HEK293 (cell line): ENCODE data around the gene PALMD.

Source experiments
- CTCF ChIA-PET: fragments of 350-600 bp; formaldehyde crosslinking; extraction: SDS; loops from one replicate; lab custom pipeline; 2021; ENCODE audit warnings: antibody characterized with exemption; lab: Yijun Ruan, JAX
- POLR2A ChIA-PET: fragments of 300-600 bp; formaldehyde crosslinking; extraction: SDS; loops from one replicate; lab custom pipeline; 2020; ENCODE audit warnings: antibody characterized with exemption, inconsistent platforms; lab: Yijun Ruan, JAX
- H3K27ac ChIP-seq: fragments of 200-500 bp; sonication (Bioruptor generic); 2 replicates; pipeline ENCODE4 v1.5.1; 2014; ENCODE audit warnings: low read depth, low read length, control low read depth, inconsistent platforms; ENCODE audit errors: extremely low read depth
- H3K36me3 ChIP-seq, 2 experiments: fragments of 200-500 bp in 1 of 2; sonication (Bioruptor generic) in 1 of 2; 1 replicate in 1 of 2; 2 replicates in 1 of 2; pipeline ENCODE4 v1.5.1; 2014 to 2017; ENCODE audit warnings: inconsistent platforms in 2 of 2, low read length in 2 of 2; ENCODE audit not compliant: control insufficient read depth in 2 of 2, insufficient read depth in 1 of 2
- H3K4me1 ChIP-seq: fragments of 200-500 bp; sonication (Bioruptor generic); 2 replicates; pipeline ENCODE4 v1.5.1; 2014; ENCODE audit warnings: mild to moderate bottlenecking, low read length, inconsistent platforms; ENCODE audit not compliant: control insufficient read depth, insufficient read depth
- H3K4me3 ChIP-seq: 2 replicates; pipeline ENCODE4 v1.5.1; 2011; ENCODE audit warnings: low read depth, mild to moderate bottlenecking, control low read depth, low read length, moderate library complexity
- H3K9me3 ChIP-seq: fragments of 200-500 bp; sonication (Bioruptor generic); 2 replicates; pipeline ENCODE4 v1.5.1; 2014; ENCODE audit warnings: low read depth, low read length, inconsistent platforms; ENCODE audit not compliant: control insufficient read depth, insufficient read depth
- GLIS2 ChIP-seq: fragments of 450-650 bp; formaldehyde crosslinking; IDR thresholded peaks from 2 replicates; pipeline ENCODE4 v1.5.1; 2016; ENCODE audit warnings: missing biosample characterization, missing genetic modification characterization
- MYNN ChIP-seq: fragments of 450-650 bp; formaldehyde crosslinking; IDR thresholded peaks from 2 replicates; pipeline ENCODE4 v1.5.1; 2016; ENCODE audit warnings: missing biosample characterization, missing genetic modification characterization, borderline replicate concordance
- OVOL3 ChIP-seq: fragments of 450-650 bp; formaldehyde crosslinking; IDR thresholded peaks from 2 replicates; pipeline ENCODE4 v1.5.1; 2016; ENCODE audit warnings: missing biosample characterization, missing genetic modification characterization
- PRDM1 ChIP-seq: fragments of 450-650 bp; formaldehyde crosslinking; IDR thresholded peaks from 2 replicates; pipeline ENCODE4; 2016; ENCODE audit warnings: missing biosample characterization, missing genetic modification characterization
- ZBTB48 ChIP-seq: fragments of 450-650 bp; formaldehyde crosslinking; IDR thresholded peaks from 2 replicates; pipeline ENCODE4 v1.5.1; 2016; ENCODE audit warnings: missing biosample characterization, missing genetic modification characterization
- ZNF302 ChIP-seq: fragments of 450-650 bp; formaldehyde crosslinking; IDR thresholded peaks from 2 replicates; pipeline ENCODE4 v1.5.1; 2016; ENCODE audit warnings: missing biosample characterization, missing genetic modification characterization, low read depth
- ZNF600 ChIP-seq: fragments of 450-650 bp; formaldehyde crosslinking; IDR thresholded peaks from 2 replicates; pipeline ENCODE4 v1.5.1; 2016; ENCODE audit warnings: missing biosample characterization, missing genetic modification characterization
- TF ChIP-seq, protein P1 (sequence below): fragments of 450-650 bp; formaldehyde crosslinking; IDR thresholded peaks from 2 replicates; pipeline ENCODE4 v1.5.1; 2016; ENCODE audit warnings: missing biosample characterization, missing genetic modification characterization, borderline replicate concordance
- TF ChIP-seq, protein P2 (sequence below): fragments of 450-650 bp; formaldehyde crosslinking; IDR thresholded peaks from 2 replicates; pipeline ENCODE4 v1.5.1; 2017; ENCODE audit warnings: missing biosample characterization, missing genetic modification characterization
- TF ChIP-seq, protein P3 (sequence below): fragments of 450-650 bp; formaldehyde crosslinking; IDR thresholded peaks from 2 replicates; pipeline ENCODE4 v1.5.1; 2016; ENCODE audit warnings: missing biosample characterization, missing genetic modification characterization, borderline replicate concordance
- TF ChIP-seq, protein P4 (sequence below): fragments of 450-650 bp; formaldehyde crosslinking; IDR thresholded peaks from 2 replicates; pipeline ENCODE4 v1.5.1; 2016; ENCODE audit warnings: missing biosample characterization, missing genetic modification characterization
- TF ChIP-seq, protein P5 (sequence below): fragments of 450-650 bp; formaldehyde crosslinking; IDR thresholded peaks from 2 replicates; pipeline ENCODE4 v1.5.1; 2016; ENCODE audit warnings: missing biosample characterization, missing genetic modification characterization

The PALMD gene

DNA sequence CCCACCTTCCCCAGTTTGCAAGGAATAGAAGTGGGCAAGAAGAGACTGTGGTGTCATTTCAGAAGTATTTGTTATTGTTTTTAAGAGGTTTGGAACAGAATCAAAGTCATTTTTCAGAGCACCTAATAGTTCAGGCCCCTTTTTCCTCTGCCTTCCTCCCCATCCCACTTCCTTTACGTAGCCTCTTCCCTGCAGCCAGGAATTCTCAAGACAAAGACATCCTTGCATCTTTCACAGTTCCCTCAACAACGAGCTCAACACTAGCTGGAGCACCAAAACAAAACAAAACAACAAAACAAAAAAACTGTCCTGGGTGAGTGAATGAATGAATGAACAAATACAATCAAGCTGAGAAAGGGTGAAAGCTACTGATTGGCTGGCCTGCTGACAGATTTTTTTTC lies 7.0 kb downstream of the PALMD start:
- H3K4me3 ChIP-seq = no peak overlapping the region
- no peaks in the 10 kb centered on the region for H3K9me3 ChIP-seq
- H3K36me3 ChIP-seq = no peaks in the 10 kb centered on the region
- no peak overlapping the region for H3K27ac ChIP-seq
- no peak for TF ChIP-seq ZNF600 (tag by site-specific recombination)
- TF ChIP-seq ZBTB48 (tag by site-specific recombination) = no peak
- TF ChIP-seq, protein P1, sequence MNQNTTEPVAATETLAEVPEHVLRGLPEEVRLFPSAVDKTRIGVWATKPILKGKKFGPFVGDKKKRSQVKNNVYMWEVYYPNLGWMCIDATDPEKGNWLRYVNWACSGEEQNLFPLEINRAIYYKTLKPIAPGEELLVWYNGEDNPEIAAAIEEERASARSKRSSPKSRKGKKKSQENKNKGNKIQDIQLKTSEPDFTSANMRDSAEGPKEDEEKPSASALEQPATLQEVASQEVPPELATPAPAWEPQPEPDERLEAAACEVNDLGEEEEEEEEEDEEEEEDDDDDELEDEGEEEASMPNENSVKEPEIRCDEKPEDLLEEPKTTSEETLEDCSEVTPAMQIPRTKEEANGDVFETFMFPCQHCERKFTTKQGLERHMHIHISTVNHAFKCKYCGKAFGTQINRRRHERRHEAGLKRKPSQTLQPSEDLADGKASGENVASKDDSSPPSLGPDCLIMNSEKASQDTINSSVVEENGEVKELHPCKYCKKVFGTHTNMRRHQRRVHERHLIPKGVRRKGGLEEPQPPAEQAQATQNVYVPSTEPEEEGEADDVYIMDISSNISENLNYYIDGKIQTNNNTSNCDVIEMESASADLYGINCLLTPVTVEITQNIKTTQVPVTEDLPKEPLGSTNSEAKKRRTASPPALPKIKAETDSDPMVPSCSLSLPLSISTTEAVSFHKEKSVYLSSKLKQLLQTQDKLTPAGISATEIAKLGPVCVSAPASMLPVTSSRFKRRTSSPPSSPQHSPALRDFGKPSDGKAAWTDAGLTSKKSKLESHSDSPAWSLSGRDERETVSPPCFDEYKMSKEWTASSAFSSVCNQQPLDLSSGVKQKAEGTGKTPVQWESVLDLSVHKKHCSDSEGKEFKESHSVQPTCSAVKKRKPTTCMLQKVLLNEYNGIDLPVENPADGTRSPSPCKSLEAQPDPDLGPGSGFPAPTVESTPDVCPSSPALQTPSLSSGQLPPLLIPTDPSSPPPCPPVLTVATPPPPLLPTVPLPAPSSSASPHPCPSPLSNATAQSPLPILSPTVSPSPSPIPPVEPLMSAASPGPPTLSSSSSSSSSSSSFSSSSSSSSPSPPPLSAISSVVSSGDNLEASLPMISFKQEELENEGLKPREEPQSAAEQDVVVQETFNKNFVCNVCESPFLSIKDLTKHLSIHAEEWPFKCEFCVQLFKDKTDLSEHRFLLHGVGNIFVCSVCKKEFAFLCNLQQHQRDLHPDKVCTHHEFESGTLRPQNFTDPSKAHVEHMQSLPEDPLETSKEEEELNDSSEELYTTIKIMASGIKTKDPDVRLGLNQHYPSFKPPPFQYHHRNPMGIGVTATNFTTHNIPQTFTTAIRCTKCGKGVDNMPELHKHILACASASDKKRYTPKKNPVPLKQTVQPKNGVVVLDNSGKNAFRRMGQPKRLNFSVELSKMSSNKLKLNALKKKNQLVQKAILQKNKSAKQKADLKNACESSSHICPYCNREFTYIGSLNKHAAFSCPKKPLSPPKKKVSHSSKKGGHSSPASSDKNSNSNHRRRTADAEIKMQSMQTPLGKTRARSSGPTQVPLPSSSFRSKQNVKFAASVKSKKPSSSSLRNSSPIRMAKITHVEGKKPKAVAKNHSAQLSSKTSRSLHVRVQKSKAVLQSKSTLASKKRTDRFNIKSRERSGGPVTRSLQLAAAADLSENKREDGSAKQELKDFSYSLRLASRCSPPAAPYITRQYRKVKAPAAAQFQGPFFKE = no peak
- TF ChIP-seq, protein P2, sequence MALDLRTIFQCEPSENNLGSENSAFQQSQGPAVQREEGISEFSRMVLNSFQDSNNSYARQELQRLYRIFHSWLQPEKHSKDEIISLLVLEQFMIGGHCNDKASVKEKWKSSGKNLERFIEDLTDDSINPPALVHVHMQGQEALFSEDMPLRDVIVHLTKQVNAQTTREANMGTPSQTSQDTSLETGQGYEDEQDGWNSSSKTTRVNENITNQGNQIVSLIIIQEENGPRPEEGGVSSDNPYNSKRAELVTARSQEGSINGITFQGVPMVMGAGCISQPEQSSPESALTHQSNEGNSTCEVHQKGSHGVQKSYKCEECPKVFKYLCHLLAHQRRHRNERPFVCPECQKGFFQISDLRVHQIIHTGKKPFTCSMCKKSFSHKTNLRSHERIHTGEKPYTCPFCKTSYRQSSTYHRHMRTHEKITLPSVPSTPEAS (tag by site-specific recombination) = no peak
- TF ChIP-seq ZNF302 = no peak
- TF ChIP-seq, protein P3, sequence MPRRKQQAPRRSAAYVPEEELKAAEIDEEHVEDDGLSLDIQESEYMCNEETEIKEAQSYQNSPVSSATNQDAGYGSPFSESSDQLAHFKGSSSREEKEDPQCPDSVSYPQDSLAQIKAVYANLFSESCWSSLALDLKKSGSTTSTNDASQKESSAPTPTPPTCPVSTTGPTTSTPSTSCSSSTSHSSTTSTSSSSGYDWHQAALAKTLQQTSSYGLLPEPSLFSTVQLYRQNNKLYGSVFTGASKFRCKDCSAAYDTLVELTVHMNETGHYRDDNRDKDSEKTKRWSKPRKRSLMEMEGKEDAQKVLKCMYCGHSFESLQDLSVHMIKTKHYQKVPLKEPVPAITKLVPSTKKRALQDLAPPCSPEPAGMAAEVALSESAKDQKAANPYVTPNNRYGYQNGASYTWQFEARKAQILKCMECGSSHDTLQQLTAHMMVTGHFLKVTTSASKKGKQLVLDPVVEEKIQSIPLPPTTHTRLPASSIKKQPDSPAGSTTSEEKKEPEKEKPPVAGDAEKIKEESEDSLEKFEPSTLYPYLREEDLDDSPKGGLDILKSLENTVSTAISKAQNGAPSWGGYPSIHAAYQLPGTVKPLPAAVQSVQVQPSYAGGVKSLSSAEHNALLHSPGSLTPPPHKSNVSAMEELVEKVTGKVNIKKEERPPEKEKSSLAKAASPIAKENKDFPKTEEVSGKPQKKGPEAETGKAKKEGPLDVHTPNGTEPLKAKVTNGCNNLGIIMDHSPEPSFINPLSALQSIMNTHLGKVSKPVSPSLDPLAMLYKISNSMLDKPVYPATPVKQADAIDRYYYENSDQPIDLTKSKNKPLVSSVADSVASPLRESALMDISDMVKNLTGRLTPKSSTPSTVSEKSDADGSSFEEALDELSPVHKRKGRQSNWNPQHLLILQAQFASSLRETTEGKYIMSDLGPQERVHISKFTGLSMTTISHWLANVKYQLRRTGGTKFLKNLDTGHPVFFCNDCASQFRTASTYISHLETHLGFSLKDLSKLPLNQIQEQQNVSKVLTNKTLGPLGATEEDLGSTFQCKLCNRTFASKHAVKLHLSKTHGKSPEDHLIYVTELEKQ = no peak
- no peak for TF ChIP-seq GLIS2 (tag by site-specific recombination)
- TF ChIP-seq, all 188 proteins: peak for 0
- ChIA-PET POLR2A (no interaction called here), CTCF (no interaction called here)
- no peaks in the 10 kb centered on the region for H3K4me1 ChIP-seq

DNA sequence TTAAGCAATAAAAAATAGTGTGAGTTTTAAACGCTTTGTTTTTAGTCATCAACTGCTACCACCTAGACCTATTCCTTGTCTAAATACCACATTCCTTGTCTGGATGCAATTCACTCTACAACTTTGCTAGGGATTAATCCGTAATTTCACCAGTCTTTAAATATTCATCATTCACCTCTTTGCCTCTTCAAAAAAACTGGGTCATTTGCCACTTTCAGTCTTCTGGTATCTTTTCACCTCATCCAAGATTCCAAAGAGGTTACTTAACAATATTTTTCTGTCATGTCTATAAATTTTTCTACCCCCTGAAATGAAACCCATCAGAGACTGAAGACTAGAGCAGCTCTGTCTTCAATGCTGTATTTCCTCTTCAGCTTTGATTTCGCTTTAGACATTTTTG lies 9.5 kb downstream of the PALMD start:
- Histone ChIP-seq H3K9me3 (no peaks in the 10 kb centered on the region), H3K4me1 (no peaks in the 10 kb centered on the region; the same call in 1 of the 2 replicates), H3K27ac (no peak overlapping the region), H3K36me3 (no peaks in the 10 kb centered on the region), H3K4me3 (no peak overlapping the region)
- CTCF ChIA-PET = no interaction called here
- POLR2A ChIA-PET = no interaction called here
- TF ChIP-seq, protein P4, sequence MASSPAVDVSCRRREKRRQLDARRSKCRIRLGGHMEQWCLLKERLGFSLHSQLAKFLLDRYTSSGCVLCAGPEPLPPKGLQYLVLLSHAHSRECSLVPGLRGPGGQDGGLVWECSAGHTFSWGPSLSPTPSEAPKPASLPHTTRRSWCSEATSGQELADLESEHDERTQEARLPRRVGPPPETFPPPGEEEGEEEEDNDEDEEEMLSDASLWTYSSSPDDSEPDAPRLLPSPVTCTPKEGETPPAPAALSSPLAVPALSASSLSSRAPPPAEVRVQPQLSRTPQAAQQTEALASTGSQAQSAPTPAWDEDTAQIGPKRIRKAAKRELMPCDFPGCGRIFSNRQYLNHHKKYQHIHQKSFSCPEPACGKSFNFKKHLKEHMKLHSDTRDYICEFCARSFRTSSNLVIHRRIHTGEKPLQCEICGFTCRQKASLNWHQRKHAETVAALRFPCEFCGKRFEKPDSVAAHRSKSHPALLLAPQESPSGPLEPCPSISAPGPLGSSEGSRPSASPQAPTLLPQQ (tag by site-specific recombination) = no peak
- no peak for TF ChIP-seq PRDM1 (tag by site-specific recombination)
- TF ChIP-seq, protein P5, sequence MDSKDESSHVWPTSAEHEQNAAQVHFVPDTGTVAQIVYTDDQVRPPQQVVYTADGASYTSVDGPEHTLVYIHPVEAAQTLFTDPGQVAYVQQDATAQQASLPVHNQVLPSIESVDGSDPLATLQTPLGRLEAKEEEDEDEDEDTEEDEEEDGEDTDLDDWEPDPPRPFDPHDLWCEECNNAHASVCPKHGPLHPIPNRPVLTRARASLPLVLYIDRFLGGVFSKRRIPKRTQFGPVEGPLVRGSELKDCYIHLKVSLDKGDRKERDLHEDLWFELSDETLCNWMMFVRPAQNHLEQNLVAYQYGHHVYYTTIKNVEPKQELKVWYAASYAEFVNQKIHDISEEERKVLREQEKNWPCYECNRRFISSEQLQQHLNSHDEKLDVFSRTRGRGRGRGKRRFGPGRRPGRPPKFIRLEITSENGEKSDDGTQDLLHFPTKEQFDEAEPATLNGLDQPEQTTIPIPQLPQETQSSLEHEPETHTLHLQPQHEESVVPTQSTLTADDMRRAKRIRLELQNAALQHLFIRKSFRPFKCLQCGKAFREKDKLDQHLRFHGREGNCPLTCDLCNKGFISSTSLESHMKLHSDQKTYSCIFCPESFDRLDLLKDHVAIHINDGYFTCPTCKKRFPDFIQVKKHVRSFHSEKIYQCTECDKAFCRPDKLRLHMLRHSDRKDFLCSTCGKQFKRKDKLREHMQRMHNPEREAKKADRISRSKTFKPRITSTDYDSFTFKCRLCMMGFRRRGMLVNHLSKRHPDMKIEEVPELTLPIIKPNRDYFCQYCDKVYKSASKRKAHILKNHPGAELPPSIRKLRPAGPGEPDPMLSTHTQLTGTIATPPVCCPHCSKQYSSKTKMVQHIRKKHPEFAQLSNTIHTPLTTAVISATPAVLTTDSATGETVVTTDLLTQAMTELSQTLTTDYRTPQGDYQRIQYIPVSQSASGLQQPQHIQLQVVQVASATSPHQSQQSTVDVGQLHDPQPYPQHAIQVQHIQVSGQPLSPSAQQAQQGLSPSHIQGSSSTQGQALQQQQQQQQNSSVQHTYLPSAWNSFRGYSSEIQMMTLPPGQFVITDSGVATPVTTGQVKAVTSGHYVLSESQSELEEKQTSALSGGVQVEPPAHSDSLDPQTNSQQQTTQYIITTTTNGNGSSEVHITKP (tag by site-specific recombination) = no peak
- no peak for TF ChIP-seq MYNN (tag by site-specific recombination)
- no peak for TF ChIP-seq OVOL3
